ENCODE measurements around the gene YAF2.

The YAF2 gene, protein sequence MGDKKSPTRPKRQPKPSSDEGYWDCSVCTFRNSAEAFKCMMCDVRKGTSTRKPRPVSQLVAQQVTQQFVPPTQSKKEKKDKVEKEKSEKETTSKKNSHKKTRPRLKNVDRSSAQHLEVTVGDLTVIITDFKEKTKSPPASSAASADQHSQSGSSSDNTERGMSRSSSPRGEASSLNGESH

DNA sequence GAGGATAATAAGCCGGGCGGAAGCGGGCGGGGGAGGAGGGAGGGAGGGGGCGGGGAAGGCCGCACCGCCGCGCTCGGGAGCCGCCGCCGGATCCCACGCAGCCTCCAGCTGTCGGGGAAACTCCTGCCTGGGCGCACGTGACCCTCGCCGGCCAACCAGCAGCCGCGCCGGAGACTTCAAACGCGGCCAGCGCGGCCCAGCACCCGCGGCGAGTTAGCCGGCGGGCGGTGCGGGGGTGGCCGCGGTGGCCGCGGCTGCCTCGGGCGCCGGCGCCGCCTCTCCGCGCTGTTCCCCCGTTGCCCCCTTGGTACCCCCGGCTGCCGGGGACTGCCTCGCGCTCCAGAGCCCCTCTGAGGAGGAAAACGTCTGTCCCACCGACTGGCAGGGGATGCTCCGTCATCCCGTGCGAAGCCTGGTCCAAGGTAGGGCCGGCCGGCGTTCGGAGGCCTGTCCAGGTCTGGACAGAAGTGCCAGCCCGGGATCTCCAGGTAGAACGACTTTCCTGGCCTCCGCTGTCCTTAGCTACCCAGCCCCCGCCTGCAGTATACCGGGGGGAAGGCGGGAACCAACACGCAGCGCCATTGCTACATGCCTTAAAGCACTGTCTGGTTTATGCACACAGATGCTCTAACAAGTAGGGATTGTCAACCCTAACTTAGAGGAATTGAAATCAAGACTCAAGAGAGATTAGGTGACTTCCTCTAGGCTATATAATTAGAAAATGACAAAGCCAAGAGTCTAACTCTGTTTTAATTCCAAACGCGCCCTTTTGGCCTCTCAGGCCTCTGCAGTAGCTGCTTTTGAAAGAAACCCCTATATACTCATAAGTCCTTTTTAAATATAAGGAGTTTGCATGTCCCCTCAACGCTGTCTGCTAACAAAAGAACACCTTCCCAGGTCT is at the start of gene YAF2:
Gene YAF2, minus strand, starts transcription at position 9 of the 901 bp plus-strand sequence. CDS start 68 bp downstream, outside the sequence.
- peak; percentile 66 for DNase-seq

DNA sequence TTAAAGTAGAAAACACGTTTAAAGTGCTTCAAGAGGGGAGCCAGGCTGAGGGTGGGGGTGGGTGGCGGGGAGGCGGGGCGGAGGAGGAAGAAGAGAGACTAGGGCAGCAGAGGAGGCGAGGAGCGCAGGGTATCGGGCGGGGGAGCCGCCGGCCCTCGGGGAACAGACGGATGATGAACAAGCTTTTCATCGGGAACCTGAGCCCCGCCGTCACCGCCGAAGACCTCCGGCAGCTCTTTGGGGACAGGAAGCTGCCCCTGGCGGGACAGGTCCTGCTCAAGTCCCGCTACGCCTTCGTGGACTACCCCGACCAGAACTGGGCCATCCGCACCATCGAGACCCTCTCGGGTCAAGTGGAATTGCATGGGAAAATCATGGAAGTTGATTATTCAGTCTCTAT is 48.7 kb upstream of the YAF2 start:
- DNase-seq, result no peak

DNA sequence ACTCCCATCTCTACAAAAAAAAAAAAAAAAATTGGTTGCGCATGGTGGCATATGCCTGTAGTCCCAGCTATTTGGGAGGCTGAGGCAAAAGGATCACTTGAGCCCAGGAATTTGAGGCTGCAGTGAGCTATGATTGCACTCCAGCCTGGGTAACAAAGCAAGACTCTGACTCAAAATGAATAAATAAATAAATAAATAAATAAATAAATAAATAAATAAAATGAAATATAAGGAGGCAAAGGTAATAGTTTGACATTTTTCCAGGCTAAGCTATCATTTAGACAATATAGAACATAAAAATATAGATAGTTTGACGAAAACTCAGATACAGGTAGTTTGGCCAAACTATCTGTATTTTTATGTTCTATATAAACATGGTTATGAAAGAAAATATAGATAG is 47.4 kb upstream of the YAF2 start:
- no peak for DNase-seq

DNA sequence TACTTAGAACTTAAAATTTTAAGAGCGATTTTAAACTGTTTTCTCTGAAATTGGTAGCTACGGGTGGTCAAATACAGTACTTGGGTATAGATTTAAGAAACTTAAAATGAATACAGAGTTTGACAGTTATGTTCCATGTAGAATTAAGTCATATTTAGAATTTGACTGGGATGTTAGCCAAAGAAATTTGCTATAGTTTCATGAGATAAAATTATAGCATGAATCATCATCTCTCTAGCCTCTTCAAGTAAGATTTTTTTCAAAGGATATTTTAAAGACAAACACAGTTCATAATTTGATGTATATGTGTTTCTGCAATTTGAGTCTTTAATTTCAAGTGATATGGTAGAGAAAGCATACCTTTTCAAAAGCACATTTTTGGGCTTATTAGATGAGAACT is 46.8 kb upstream of the YAF2 start:
- DNase-seq, result no peak

DNA sequence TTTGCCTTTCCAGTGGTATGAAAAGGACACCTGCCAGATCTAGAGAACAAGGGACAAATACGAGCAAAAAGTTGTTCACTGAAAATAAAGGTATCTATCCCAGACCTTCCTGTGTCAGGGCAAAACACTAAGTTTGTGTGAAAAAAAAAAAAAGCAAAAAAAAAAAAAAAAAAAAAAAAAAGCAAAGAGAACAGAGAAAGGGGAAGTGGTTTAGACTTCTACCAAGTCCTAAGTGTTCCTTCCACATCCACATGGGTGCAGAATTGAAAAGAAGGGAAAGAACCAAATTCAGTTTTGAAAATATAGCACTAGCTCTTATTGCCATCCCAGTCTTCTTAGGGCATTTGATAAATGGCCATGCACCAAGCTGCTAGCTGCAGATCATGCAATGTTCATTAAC is 46.1 kb upstream of the YAF2 start:
- DNase-seq, result no peak

DNA sequence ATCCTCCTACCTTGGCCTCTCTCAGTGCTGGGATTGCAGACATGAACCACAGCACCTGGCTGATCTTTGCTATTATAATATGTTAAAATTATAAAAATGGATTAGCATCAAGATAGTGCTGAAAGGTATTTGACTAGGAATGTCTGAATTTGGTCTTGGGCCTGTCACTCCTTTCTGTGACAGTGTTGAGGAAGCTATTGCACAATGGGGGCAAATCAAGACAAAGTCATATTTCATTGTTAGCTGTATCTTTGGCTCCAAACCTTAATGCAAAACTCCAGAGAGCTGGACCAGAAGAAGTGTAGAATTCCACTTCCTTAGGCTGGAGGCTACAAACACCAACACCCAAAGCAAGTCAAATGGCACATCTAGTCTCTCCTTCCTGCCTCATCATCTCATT is 45.7 kb upstream of the YAF2 start:
- DNase-seq, result no peak

DNA sequence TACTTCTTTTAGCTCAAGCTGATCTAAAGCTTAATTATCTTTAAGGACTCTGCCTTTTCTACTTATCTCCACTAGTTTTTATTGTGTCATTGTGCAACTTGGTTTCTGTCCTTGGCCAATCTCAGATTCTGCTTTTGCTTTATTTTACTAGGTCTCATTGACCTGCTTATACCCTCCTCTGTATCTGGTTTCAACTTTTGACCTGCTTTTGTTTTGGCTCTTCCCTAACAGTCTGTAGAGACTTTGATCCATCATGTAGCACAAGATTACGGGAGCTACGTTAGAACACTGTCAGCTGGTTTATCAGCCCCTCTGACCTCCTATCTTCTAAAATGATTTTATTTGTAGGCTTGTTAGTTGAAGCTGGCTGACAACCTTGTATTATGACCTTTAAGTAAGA is 44.2 kb upstream of the YAF2 start:
- no peak for DNase-seq

DNA sequence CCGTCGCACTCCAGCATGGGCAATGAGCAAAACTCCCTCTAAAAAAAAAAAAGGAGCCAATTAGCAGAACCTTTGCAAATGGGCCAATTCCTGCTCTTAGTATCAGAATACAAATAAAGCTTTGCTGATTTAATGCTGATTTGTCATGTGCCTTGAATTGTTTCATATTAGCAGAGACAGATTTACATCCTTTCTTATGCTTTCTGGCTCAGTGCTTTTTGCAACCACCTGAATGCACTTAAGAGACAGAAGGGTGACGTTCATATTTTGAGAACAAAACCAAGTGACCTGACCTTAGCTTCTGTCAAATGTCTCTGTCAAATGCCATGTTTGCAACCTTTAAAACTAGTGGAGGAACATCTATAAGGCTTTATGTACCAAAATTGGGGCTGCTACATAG is 43.8 kb upstream of the YAF2 start:
- DNase-seq, result no peak

DNA sequence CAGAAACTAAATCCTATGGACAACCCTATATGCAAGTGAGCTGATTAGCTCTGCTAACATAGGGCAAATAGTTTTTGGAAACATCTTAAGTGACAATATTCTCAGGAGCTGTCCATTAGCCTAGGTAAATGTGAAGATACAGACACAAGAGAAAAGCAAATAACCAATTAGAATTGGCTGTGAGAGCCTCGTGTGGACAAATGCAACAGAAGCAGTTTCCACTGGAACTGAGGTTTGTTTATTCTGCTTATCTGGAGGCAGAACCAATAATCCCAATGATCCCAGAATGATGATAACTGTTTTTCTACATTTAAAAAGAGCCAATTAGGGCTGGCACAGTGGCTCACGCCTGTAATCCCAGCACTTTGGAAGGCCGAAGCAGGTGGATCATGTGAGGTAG is 43.2 kb upstream of the YAF2 start:
- no peak for DNase-seq

DNA sequence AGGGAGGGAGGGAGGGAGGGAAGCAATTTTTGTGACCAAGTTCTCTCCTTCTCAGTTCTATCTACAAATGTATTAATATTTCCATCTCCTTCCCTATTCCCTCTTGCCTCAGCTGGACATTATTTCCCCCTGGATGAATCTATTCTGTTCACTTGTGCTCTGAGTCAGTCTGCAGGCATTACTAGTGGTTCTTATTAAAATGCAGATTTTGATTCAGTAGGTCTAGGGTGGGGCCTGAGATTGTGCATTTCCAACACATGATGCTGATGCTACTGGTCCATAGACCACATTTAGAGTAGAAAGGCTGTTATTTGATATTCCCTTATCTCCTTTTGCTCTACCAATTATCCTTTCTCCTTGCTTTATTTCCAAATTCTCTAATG is 40.1 kb upstream of the YAF2 start:
- no peak for DNase-seq

DNA sequence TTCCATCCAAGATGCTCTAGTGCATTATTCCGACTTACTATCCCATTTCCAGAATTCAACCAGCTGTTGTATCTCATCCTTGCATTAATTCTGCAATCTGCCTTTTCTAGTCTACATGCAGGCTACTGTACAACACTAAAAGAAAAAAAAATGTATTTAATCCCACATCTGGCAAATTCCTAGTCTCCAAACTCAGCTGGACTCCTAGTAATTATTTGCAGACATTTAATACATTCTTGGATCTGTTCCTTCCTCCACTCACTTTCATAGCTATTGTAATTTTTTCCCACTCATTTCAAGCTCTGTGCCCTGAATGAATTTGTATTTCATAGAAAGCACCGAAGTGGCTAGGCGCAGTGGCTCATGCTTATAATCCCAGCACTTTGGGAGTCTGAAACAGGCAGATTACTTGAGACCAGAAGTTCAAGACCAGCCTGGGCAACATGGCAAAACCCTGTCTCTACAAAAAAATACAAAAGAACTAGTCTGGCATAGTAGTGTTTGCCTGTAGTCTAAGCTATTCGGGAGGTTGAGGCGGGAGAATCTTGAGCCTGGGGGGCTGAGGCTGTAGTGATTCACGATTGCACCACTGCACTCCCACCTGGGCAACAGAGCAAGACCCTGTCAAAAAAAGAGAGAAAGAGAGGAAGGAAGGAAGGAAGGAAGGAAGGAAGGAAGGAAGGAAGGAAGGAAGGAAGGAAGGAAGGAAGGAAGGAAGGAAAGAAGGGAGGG is 39.5 kb upstream of the YAF2 start:
- DNase-seq, result no peak

DNA sequence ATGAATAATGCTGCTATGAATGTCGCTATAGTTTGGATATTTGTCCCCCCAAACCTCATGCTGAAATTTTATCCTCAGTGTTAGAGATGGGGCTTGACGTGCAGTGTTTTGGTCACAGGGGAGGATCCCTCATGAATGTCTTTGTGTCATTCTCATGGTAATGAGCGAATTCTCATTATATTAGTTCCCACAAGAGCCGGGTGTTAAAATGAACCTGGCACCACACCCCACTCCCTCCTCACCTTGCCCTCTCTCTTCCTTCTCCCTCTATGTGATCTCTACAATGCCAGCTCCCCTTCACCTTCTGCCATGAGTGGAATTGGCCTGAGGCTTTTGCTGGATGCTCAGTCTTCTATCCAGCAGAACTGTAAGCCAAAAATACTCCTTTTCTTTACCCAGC is 37.5 kb upstream of the YAF2 start:
- no peak for DNase-seq

DNA sequence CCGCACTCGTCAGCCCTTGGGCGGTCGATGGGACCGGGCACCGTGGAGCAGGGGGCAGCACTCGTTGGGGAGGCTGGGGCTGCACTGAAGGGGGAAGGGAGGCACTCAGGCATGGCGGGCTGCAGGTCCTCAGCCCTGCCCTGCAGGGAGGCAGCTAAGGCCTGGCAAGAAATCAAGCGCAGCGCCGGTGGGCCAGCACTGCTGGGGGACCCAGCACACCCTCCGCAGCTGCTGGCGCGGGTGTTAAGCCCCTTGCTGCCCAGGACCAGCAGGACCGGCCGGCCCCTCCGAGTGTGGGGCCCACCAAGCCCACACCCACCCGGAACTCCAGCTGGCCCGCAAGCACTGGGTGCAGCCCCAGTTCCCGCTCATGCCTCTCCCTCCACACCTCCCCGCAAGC is 35.7 kb upstream of the YAF2 start:
- no peak for DNase-seq

DNA sequence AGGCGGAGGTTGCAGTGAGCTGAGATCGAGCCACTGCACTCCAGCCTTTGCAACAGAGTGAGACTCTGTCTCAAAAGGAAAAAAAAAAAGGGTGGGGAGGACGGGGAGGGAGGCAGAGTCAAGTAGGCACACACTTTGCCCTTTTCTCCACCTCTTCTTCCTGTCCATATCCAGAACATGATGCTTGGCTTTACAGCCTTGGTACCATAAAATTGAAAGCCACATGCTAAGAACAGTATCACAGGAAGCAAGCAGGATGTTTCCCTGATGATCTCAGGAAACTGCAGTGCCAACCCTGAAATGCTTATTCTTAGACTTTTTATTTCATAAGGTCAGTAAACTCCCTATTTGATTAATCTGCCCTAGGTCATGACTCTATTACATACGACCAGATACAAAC is 32.5 kb upstream of the YAF2 start:
- no peak for DNase-seq

DNA sequence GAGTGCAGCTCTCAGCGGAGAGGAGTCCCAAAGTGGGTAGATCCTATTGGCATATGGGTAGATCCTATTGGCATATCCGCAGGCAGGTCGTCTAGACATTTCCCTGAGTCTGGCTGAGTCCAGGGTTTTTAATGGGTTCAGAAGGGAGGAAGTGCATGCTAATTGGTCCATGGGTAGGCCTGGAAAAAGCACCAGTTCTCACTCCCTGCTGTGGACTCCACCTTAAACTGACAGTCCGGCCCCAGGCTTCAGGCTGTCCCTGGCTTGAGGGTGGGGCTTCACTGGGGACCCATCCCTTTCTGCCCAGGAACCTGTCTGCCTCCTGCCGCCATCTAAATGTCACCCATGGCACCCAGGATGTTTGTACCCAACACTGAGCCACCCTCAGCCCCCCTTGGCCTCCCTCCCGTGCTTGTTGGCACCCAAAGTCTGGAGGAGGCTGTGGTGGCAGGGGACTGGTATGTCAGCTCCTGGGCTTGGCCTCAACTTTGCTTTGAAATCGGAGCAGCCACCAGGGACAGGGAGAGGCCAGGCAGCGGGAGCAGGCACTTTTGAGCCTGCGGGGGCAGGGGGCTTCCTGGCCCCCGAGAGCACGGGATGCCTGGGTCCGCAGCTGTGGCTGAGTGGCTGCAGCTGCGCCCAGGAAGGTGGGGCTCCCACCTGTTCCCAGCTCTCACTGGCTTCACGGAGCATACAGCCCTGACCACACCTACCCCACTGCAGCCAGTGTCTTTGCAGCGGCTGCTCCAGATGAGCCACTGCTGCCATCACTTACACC is 29.6 kb upstream of the YAF2 start:
- no peak for DNase-seq

DNA sequence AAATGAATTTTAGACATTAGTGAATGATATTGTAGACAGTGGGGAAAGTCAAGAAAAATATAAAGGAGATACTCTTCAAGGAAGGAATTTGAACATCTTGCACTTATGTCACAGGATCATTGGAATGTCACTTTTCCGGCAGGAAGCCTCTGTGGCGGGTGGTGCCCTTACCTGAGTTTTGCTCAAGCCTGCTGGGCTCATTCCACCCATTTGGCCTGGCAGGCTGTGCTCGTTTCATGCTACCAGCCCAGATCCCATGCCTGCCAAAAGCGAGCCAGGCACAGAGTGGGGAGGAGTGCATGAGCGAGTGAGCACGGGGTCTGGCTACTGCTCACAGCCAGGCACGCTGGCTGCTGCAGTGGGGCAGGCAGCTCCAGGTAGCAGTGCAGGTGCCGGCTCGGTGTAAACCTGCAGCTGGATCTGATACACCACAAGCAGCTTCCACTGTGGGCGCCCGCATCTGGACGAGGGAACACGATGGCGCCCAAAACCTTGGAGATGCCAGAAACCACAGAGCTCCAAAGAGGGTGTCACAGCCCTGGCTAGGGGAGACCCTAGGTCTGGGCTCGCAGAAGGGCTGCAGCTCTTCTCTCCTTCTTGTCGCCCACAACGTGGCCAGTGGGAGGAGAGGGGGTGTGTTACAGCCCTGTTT is 28.7 kb upstream of the YAF2 start:
- DNase-seq, result no peak

DNA sequence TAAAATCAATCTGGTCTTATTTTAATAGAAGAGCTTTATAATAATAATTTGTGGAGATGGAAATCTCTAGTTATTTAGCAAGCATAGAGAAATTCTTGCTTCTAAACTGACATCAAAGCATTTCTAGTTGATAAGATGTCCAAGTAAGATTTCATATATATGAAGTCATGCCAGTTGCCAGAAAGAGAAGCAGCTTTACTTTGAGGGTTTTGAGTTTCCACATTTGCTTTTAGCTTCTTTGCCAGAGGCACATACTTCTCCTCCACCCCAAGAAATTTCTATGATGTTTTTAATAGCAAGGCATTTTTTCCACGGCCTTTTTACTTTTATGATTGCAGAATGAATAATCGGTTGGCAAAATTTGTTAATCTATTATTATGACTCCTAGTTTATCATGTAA is 24.2 kb upstream of the YAF2 start:
- DNase-seq, result no peak

DNA sequence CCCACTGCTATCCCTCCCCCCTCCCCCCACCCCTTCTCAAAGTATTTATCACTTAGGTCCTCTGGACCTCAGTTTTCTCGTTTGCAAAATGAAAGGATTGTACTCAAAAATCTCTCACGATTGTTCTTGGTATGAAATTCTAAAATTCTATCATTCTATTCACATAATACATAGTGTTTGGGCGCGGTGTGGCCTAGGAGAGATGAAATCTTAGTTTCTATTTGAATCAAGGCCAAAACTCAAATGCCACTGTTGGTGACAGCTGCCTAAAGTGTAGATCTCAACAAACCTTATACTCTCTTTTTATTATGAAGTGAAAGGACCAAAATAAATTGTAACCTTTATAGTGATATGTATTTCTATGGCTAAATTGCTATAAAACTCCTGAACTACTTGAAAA is 23.7 kb upstream of the YAF2 start:
- DNase-seq, result no peak

DNA sequence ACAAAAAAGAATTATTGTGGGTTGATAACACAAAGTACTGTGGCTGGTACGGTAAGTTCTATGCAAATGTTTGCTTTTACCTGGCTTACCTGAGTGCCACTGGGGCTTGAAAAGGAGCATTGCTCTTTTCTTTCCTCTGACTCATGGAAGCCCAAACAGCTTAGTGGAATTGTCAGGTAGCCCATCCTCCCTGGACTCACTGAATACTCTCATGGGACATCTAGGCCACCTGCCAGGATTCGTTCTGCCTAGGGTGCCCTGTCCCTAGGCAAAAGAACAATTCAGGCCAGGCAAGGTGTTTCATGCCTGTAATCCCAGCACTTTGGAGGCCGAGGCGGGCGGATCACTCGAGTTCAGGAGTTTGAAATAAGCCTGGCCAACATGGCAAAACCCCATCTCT is 22.5 kb upstream of the YAF2 start:
- no peak for DNase-seq

DNA sequence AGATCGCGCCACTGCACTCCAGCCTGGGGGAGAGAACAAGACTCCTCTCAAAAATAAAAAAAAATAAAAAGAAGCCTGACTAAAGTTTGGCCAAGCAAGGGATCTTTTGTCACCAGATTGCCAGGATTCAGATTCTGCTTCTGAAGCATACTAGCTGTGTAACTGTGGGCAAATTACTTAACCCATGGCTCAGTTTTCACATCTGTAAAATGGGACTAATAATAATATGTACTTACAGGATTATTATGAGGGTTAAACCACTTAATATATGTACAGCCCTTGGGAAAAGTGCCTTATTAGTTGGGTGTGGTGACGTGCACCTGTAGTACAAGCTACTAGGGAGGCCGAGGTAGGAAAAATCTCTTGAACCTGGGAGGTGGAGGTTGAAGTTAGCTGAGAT is 21.7 kb upstream of the YAF2 start:
- no peak for DNase-seq

DNA sequence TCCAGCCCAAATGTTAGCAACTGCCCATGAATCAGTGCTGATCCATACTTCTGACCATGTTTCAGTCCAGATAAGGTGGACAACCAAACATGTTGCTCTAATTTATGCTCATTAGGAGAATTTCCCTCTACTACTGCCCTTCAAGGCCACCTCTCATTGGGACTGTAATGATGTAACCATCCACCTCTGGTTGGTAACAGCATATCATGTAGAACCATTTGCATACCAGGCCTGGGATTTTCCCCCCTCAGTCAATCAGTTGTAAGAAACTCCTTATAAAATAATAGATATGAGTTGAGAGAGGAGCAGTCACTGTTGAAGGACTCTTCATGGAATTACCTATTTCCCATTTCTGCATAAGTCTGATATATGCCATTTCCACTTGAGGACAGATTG is 17.8 kb upstream of the YAF2 start:
- DNase-seq, result no peak

DNA sequence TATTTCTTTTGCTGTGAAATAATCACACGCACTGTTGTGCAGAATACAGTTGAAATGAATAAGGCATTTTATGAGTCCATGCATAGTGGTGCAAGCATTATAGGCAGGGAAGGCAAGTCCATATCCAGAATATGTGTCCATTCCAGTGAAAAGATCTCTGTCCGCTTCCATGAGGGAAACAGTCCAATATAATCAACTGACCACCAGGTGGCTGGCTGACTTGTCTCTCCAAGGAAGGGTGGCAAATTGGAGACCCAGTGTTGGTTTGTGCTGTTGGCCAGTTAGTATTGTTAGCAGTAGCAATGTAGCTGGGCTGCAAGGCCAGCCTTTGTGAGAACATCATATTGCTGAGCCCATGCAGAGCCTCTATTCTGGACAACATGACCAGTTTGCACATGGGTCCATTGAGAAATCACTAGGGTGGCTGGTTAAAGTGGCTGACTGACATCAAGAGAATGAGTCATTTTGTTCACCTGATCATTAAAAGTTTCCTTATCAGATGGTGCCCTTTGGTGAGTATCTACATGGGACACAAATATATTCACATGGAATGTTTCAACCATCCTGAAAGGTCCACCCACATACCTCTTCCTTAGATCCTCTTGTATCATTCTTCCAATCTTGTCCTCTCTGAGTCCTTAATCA is 17.3 kb upstream of the YAF2 start:
- no peak for DNase-seq
